GM19455 (cell line): ENCODE data around the gene KCNC1.

ENCODE experiments used
- ATAC-seq: cut with Tn5 transposase; IDR thresholded peaks from one replicate; pipeline ENCODE4 v1.9.1; 2021; ENCODE audit not compliant: unreplicated experiment

The KCNC1 gene

GRCh38 chr11:17772704-17773600, 38.4 kb downstream of the KCNC1 start:
- ATAC-seq, result no peak

GRCh38 chr11:17773674-17774073, 39.1 kb downstream of the KCNC1 start:
- no peak for ATAC-seq

GRCh38 chr11:17774232-17775034, 39.9 kb downstream of the KCNC1 start:
- ATAC-seq, result no peak

GRCh38 chr11:17775035-17775348, 40.4 kb downstream of the KCNC1 start:
- ATAC-seq, result no peak

- ATAC-seq, result no peak
Observed at GRCh38 chr11:17775507-17776211, 41.1 kb downstream of the KCNC1 start.

GRCh38 chr11:17776212-17776875, 41.8 kb downstream of the KCNC1 start:
- no peak for ATAC-seq

GRCh38 chr11:17777086-17777737, 42.6 kb downstream of the KCNC1 start:
- no peak for ATAC-seq

- no peak for ATAC-seq
Observed at GRCh38 chr11:17777738-17778091, 43.1 kb downstream of the KCNC1 start.

GRCh38 chr11:17778352-17778751, 43.8 kb downstream of the KCNC1 start:
- no peak for ATAC-seq

- no peak for ATAC-seq
Observed at GRCh38 chr11:17778956-17779860, 44.6 kb downstream of the KCNC1 start.

GRCh38 chr11:17779861-17780594, 45.4 kb downstream of the KCNC1 start:
- no peak for ATAC-seq

- no peak for ATAC-seq
Observed at GRCh38 chr11:17780668-17781067, 46.1 kb downstream of the KCNC1 start.

GRCh38 chr11:17781221-17781620, 46.6 kb downstream of the KCNC1 start:
- no peak for ATAC-seq

- ATAC-seq, result no peak
Observed at GRCh38 chr11:17781626-17782025, 47.0 kb downstream of the KCNC1 start.

- no peak for ATAC-seq
Observed at GRCh38 chr11:17782145-17782544, 47.6 kb downstream of the KCNC1 start.

GRCh38 chr11:17782603-17783337, 48.2 kb downstream of the KCNC1 start:
- no peak for ATAC-seq

GRCh38 chr11:17783878-17784277, 49.3 kb downstream of the KCNC1 start:
- ATAC-seq, result no peak

GRCh38 chr11:17786824-17787525, 52.4 kb downstream of the KCNC1 start:
- no peak for ATAC-seq
